Measurements from ENCODE around the gene SPOCK3.

DNA sequence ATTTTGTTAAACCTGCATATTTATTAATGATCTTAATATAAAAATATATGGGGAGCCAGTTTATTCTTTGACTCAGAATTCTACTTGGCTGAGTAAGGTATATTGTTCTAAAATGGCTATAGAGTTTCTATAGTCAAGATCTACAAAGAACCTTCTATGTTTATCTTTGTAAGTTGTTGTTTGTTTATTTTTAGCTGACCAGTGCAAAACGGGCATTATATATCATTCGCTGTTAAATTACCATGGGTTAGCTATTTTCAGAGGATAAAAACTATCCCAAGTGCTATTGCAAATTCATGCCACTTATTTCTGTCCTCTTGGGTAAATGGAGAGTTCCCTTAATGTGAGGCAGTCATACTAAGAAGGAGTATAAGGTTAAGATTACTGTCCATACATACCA lies 5.3 kb upstream of the SPOCK3 start:
- no peak for TF ChIP-seq POLR2A (IDR thresholded peaks at IDR 0.05; ENCODE audit: low read depth, low read length)
- TF ChIP-seq HDAC6 (IDR thresholded peaks at IDR 0.05; ENCODE audit: unreplicated experiment) = no peak
- TF ChIP-seq RAD21 (IDR thresholded peaks at IDR 0.05; ENCODE audit: insufficient read depth, low read depth, low read length) = no peak
- TF ChIP-seq, protein P1, sequence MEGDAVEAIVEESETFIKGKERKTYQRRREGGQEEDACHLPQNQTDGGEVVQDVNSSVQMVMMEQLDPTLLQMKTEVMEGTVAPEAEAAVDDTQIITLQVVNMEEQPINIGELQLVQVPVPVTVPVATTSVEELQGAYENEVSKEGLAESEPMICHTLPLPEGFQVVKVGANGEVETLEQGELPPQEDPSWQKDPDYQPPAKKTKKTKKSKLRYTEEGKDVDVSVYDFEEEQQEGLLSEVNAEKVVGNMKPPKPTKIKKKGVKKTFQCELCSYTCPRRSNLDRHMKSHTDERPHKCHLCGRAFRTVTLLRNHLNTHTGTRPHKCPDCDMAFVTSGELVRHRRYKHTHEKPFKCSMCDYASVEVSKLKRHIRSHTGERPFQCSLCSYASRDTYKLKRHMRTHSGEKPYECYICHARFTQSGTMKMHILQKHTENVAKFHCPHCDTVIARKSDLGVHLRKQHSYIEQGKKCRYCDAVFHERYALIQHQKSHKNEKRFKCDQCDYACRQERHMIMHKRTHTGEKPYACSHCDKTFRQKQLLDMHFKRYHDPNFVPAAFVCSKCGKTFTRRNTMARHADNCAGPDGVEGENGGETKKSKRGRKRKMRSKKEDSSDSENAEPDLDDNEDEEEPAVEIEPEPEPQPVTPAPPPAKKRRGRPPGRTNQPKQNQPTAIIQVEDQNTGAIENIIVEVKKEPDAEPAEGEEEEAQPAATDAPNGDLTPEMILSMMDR (IDR thresholded peaks at IDR 0.05 in 2 of 3, conservative IDR thresholded peaks at IDR 0.05 in 1 of 3; ENCODE audit: control insufficient read depth in 2 of 3, extremely low read depth in 1 of 3, insufficient read depth in 1 of 3, low read depth in 3 of 3, low read length in 3 of 3) = no peak
- no peak for TF ChIP-seq CEBPB (IDR thresholded peaks at IDR 0.05; ENCODE audit: borderline replicate concordance in 1 of 2, low read depth in 2 of 2, low read length in 2 of 2)
- TF ChIP-seq, protein P2, sequence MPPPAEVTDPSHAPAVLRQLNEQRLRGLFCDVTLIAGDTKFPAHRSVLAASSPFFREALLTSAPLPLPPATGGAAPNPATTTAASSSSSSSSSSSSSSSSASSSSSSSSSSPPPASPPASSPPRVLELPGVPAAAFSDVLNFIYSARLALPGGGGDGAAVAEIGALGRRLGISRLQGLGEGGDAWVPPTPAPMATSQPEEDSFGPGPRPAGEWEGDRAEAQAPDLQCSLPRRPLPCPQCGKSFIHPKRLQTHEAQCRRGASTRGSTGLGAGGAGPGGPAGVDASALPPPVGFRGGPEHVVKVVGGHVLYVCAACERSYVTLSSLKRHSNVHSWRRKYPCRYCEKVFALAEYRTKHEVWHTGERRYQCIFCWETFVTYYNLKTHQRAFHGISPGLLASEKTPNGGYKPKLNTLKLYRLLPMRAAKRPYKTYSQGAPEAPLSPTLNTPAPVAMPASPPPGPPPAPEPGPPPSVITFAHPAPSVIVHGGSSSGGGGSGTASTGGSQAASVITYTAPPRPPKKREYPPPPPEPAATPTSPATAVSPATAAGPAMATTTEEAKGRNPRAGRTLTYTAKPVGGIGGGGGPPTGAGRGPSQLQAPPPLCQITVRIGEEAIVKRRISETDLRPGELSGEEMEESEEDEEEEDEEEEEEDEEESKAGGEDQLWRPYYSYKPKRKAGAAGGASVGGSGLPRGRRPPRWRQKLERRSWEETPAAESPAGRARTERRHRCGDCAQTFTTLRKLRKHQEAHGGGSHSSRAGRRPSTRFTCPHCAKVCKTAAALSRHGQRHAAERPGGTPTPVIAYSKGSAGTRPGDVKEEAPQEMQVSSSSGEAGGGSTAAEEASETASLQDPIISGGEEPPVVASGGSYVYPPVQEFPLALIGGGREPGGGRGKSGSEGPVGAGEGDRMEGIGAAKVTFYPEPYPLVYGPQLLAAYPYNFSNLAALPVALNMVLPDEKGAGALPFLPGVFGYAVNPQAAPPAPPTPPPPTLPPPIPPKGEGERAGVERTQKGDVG (CRISPR knock-in tag; IDR thresholded peaks at IDR 0.05) = no peak
- no peak for TF ChIP-seq FOS (IDR thresholded peaks at IDR 0.05; ENCODE audit: borderline replicate concordance, extremely low read depth, insufficient read length)
- TF ChIP-seq, protein P3, sequence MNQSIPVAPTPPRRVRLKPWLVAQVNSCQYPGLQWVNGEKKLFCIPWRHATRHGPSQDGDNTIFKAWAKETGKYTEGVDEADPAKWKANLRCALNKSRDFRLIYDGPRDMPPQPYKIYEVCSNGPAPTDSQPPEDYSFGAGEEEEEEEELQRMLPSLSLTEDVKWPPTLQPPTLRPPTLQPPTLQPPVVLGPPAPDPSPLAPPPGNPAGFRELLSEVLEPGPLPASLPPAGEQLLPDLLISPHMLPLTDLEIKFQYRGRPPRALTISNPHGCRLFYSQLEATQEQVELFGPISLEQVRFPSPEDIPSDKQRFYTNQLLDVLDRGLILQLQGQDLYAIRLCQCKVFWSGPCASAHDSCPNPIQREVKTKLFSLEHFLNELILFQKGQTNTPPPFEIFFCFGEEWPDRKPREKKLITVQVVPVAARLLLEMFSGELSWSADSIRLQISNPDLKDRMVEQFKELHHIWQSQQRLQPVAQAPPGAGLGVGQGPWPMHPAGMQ (IDR thresholded peaks at IDR 0.05; ENCODE audit: borderline replicate concordance) = no peak
- TF ChIP-seq, protein P4, sequence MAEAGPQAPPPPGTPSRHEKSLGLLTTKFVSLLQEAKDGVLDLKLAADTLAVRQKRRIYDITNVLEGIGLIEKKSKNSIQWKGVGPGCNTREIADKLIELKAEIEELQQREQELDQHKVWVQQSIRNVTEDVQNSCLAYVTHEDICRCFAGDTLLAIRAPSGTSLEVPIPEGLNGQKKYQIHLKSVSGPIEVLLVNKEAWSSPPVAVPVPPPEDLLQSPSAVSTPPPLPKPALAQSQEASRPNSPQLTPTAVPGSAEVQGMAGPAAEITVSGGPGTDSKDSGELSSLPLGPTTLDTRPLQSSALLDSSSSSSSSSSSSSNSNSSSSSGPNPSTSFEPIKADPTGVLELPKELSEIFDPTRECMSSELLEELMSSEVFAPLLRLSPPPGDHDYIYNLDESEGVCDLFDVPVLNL (IDR thresholded peaks at IDR 0.05; ENCODE audit: low read depth, low read length) = no peak
- TF ChIP-seq YY1 (IDR thresholded peaks at IDR 0.05; ENCODE audit: low read depth, low read length) = no peak
- TF ChIP-seq STAT1 (conservative IDR thresholded peaks at IDR 0.05) = no peak

All from GM12878 (cell line).